ENCODE results near the gene JCAD.
"Not testable (repeated sequence)": the region's sequence is repeated elsewhere in the genome, so short reads cannot be mapped to it uniquely, and the experiment has no call there.

Gene JCAD

GRCh38 chr10:30025428-30025827 lies 34.0 kb downstream of the JCAD start:
- DNase-seq: not testable (repeated sequence)

DNA sequence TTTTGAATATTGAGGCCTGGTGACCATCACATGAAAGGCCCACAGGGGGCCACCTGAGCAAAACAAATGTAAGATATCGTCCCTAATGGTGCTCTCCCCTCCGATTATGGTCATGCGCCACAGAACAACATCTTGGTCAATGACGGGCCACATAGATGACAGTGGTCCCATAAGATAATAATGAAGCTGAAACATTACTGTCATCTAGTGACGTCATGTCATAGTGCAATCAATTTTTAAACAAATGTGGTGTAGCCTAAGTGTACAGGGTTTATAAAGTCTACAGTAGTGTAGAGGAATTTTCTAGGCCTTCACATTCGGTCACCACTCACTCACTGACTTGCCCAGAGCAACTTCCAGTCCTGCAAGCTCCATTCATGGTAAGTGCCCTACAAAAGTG lies 36.8 kb downstream of the JCAD start:
- no peak for DNase-seq

DNA sequence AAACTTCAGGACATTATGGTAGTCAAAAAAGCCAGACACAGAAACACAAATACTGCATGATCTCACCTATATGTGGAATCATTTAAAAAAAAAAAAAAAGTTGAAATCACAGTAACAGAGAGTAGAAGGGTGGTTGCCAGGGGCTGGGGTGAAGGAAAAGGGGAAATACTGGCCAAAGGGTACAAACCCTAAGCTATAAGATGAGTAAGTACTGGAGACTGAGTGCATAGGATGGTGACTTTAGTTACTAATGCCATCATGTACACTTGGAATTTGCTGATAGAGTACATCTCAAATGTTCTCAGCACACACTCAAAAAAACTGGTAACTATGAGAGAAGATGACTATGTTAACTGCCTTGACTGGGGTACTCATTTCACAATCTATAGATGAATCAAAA lies 39.9 kb downstream of the JCAD start:
- DNase-seq: no peak

GRCh38 chr10:30018496-30018895 lies 40.9 kb downstream of the JCAD start:
- no peak for DNase-seq

DNA sequence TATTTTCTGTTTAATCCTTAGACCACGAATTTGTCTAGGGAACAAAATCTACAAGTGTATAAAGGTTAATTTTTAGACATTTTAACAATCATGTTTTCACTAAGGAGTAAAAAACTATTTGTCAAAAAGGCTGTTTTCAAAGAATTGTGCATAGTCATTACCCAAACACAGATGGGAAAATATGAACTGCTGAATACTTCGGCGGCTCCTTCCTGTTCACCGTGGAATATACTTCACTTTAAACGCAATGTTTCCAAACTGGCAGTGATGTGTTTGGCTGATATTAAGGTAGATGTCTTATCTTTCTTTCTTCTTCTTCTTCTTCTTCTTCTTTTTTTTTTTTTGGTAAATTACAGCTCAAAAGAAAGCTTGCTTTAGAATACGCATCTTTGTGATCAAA lies 41.4 kb downstream of the JCAD start:
- no peak for DNase-seq

- DNase-seq: no peak
These were observed 41.8 kb downstream of the JCAD start for GRCh38 chr10:30017556-30017955.

- no peak for DNase-seq
These were observed 44.9 kb downstream of the JCAD start for GRCh38 chr10:30014511-30014910.

- no peak for DNase-seq
These were observed 45.6 kb downstream of the JCAD start for GRCh38 chr10:30013757-30014156.

DNA sequence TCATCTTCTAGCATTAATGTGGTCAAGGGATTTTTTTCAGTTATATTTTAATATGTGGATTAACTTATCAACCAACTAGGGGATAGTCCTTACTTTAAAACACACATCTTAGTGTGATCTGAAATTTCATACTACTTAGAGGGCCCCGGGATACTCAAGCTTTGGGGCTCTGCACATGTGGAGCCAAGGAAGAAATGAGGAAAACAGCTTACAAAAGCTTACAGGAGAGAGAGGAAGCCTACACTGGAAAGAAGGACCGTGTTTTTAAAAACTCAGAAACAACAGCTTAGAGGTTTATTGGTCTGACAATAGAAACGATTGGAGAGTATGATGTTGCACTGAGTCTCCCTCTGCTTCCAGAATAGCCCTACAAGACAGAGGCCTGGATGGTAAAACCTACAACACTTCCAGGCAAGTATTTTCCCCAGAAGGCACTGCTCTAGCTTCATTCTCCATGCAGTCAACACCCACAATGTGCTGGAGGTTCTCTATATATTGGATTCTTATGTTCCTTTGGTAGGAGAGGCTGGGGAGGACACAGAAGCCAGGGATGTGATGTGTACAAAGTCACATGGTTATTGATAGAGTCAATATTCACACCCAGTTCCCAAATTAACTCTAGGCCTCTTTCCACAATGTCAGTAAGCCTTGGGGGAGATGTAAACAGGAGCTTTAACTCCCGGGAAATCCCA lies 47.3 kb downstream of the JCAD start:
- DNase-seq: no peak

GRCh38 chr10:30011396-30011795 lies 48.0 kb downstream of the JCAD start:
- DNase-seq: no peak

- no peak for DNase-seq
These were observed 52.0 kb downstream of the JCAD start for GRCh38 chr10:30007406-30007805.

GRCh38 chr10:30006410-30006809 lies 53.0 kb downstream of the JCAD start:
- DNase-seq: no peak

DNA sequence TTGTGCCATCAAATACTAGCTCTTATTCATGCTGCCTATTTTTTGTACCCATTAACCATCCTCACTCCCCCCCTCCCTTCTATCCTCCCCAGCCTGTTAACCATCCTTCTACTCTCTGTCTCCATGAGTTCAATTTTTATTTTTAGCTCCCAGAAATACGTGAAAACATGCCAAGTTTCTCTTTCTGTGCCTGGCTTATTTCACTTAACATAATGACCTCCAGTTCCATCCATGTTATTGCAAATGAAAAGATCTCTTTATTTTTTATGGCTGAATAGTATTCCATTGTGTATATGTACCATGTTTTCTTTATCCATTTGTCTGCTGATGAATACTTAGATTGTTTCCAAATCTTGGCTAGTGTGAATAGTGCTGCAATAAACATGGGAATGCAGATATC lies 54.3 kb downstream of the JCAD start:
- DNase-seq: not testable (repeated sequence)

DNA sequence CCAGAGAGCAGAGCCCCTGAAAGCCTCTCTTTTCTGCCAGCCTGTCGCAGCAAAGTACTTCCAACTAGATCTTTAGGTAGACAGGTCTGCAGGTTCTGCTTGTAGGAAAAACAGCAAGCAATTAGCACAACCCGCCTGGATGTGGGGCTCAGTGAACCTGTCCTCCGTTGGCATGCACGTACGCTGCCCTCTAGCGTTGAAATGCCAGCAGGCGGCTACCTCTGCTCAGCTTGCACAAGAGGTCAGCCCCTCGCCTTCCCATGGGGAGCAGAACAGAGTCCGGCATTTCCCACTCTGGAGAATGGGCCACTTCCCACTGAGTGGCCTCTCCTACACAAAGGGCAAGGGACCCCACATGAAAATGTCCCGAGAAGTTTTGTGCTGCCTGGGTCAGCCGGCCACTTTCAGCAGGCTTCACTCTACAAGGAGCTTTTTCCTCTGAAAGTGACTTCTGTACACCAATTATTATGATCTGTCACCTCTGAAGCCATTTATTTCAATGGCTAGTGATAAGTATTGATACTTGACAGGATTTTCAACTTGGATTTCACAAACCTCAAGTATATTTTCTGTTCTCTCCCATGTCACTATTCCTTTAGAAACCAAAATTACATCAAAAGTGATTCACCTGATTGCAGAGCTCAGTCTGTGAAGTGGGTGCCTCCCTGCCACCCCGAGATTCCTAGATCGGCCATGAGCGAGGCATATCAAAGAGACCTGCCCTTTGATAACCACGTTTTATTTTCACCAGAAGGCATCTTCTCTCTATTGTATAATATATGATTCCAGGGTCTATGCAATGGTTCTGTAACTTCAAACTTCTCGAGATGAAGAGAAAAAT lies 56.7 kb downstream of the JCAD start:
- DNase-seq: peak; percentile 35

- DNase-seq: no peak
These were observed 58.4 kb downstream of the JCAD start for GRCh38 chr10:30000802-30001571.

DNA sequence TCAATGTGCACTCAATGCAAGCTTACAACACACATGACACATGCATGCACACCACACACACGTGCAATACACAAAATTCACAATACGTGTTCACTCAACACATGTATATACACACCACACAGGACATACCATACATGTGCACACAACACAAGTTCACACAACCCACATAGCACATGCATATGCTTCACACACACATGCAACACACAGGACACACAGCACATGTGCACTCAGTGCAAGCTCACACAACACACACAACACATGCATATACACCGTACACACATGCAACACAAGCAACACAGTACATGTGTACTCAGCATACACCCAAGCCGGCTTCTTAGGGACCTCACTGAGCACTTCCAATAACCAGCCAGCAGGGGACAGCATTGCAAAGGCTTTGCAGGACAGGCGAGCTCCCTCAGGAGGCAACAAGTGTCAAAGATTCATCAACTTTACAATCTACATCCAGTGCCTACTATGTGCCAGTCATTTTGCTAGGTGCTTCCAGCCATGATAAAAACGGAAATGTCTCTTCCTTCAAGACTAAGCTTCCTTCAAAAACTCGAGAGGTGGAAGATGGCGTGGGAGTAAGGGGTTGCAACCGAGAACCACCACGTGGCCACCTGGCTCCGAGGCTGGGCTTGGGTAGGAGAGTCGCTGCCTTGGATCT lies 61.1 kb downstream of the JCAD start:
- peak; percentile 38 for DNase-seq

GRCh38 chr10:29994811-29995210 lies 64.6 kb downstream of the JCAD start:
- no peak for DNase-seq

GRCh38 chr10:29993319-29993915 lies 66.0 kb downstream of the JCAD start:
- DNase-seq: no peak

DNA sequence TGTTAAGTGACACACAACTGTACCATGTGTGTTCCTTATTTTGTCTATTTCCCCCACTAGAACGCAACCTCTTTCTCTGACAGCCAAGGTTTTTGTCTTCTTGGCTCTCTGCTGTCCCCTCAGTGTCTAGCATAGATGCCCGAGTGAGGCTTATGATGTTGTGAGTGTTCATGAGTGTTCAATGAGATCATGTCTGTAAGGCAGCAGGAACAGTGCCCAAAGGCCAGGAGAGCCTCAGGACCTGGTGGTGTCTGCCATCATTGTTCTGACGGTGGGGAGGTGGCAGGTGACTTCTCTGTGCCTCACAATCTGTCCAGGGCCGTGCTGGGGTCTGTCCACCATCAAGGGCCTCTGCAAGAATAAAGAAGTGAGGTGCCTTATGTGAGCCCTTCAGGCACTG lies 66.5 kb downstream of the JCAD start:
- no peak for DNase-seq

DNA sequence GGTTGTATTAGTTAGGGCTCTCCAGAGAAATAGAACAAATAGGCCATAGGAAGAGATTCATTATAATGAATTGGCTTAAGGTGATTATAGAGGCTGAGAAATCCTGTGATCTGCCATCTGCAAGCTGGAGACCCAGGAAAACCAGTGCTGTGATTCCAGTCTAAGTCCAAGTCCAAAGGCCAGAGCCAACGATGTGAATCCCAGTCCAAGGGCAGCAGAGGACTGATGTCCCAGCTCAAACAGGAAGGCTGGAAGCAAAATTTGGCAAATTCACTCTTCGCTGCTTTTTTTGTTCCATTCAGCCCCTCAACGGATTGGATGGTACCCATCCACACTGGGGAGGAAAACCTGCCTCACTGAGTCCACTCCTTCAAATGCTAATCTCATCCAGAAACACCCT lies 68.0 kb downstream of the JCAD start:
- DNase-seq: no peak

- no peak for DNase-seq
These were observed 71.9 kb downstream of the JCAD start for GRCh38 chr10:29987471-29987870.

DNA sequence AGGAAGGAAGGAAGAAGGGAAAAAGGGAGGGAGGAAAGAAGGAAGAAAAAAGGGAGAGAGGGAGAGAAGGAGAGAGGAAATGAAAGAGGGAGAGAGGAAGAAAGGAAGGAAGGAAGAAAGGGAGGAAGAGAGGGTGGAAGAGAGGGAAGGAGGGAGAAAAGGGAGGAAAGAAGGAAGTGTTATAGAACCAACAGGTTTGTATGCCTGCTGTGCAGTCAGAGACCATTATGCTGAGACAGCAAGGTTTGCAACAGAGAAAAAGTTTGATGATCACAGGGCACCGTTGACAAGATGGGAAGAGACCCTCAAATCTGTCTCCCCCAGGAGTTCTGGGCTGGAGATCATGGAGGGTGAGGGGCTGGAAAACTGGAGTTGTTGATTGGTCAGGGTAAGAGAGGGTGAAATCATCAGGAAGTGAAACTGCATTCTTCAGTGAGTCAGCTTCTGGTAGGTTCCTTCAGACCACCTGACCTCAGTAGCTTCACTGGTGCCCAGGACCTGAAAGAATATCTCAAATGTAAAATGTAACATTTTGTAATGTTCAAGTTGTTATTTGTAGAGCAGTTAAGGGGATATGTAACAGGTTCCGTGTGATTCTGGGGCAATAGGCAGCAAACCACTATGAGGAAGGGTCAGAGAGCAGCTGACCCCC lies 76.3 kb downstream of the JCAD start:
- no peak for DNase-seq

Measured in SHP77 treated with DMSO at 0.1 percent for 48 hours (cell line).